H9 (cell line): ENCODE results near the gene TXNDC5. TPM values are rescaled to one million over a fixed set of nuclear protein-coding genes. Genes with fewer than 3 reads are reported as not detected.

Source experiments
- DNase-seq: peaks from one replicate; pipeline ENCODE4 v3.0.0-alpha.2; 2017
- H2AFZ ChIP-seq: one replicate; pipeline ENCODE4 v1.6.1; 2013; ENCODE audit warnings: mild to moderate bottlenecking, low read length, control low read depth, moderate library complexity
- H2AK5ac ChIP-seq: 2 replicates; pipeline ENCODE4 v1.6.1; 2013; ENCODE audit warnings: low read length, control low read depth, mixed read lengths; ENCODE audit not compliant: insufficient read length
- H2BK120ac ChIP-seq: one replicate; pipeline ENCODE4 v1.6.1; 2013; ENCODE audit warnings: low read depth, mild to moderate bottlenecking, low read length, control low read depth, inconsistent platforms; ENCODE audit not compliant: poor library complexity, severe bottlenecking
- H2BK12ac ChIP-seq: 2 replicates; pipeline ENCODE4 v1.6.1; 2013; ENCODE audit warnings: low read length, control low read depth, mixed read lengths, low read depth; ENCODE audit not compliant: insufficient read length
- H2BK15ac ChIP-seq: 2 replicates; pipeline ENCODE4 v1.6.1; 2013; ENCODE audit warnings: low read depth, low read length, control low read depth
- H2BK20ac ChIP-seq: one replicate; pipeline ENCODE4 v1.6.1; 2013; ENCODE audit warnings: low read depth, mild to moderate bottlenecking, low read length, control low read depth, inconsistent platforms; ENCODE audit not compliant: poor library complexity, severe bottlenecking
- H2BK5ac ChIP-seq: 2 replicates; pipeline ENCODE4 v1.6.1; 2013; ENCODE audit warnings: low read length, control low read depth, mixed read lengths; ENCODE audit not compliant: insufficient read length
- H3K14ac ChIP-seq: 2 replicates; pipeline ENCODE4 v1.6.1; 2013; ENCODE audit warnings: low read length, control low read depth; ENCODE audit not compliant: insufficient read depth
- H3K18ac ChIP-seq: 2 replicates; pipeline ENCODE4 v1.6.1; 2013; ENCODE audit warnings: low read depth, mild to moderate bottlenecking, mixed read lengths, low read length, control low read depth; ENCODE audit not compliant: insufficient read length
- H3K23ac ChIP-seq: 2 replicates; pipeline ENCODE4 v1.6.1; 2013; ENCODE audit warnings: low read length, control low read depth, mixed read lengths, low read depth; ENCODE audit not compliant: insufficient read length
- H3K23me2 ChIP-seq: 2 replicates; pipeline ENCODE4 v1.6.1; 2013; ENCODE audit warnings: low read depth, mild to moderate bottlenecking, mixed read lengths, low read length, control low read depth; ENCODE audit not compliant: insufficient read length, poor library complexity, severe bottlenecking
- H3K27ac ChIP-seq: 2 replicates; pipeline ENCODE4 v1.5.1; 2013; ENCODE audit warnings: low read length, control low read depth, mixed read lengths, low read depth; ENCODE audit not compliant: insufficient read length
- H3K27me3 ChIP-seq: 2 replicates; pipeline ENCODE4 v1.6.1; 2013; ENCODE audit warnings: low read length, control low read depth, inconsistent platforms; ENCODE audit not compliant: insufficient read depth
- H3K4ac ChIP-seq: 2 replicates; pipeline ENCODE4 v1.6.1; 2013; ENCODE audit warnings: low read depth, mild to moderate bottlenecking, control low read depth, inconsistent platforms, low read length, moderate library complexity
- H3K4me1 ChIP-seq: 2 replicates; pipeline ENCODE4 v1.6.1; 2013; ENCODE audit warnings: low read length, control low read depth, inconsistent platforms; ENCODE audit not compliant: insufficient read depth
- H3K4me2 ChIP-seq: 2 replicates; pipeline ENCODE4 v1.6.1; 2013; ENCODE audit warnings: low read length, control low read depth, mixed read lengths; ENCODE audit not compliant: insufficient read length, insufficient read depth
- H3K56ac ChIP-seq: 2 replicates; pipeline ENCODE4 v1.6.1; 2013; ENCODE audit warnings: low read depth, mild to moderate bottlenecking, mixed read lengths, low read length, control low read depth; ENCODE audit not compliant: insufficient read length
- H3K79me1 ChIP-seq: 2 replicates; pipeline ENCODE4 v1.6.1; 2013; ENCODE audit warnings: low read depth, mild to moderate bottlenecking, moderate library complexity, low read length, control low read depth, inconsistent platforms; ENCODE audit not compliant: insufficient read depth, poor library complexity, severe bottlenecking
- H3K79me2 ChIP-seq: 2 replicates; pipeline ENCODE4 v1.6.1; 2013; ENCODE audit warnings: low read length, control low read depth, inconsistent platforms; ENCODE audit not compliant: insufficient read depth
- H3K9ac ChIP-seq: 2 replicates; pipeline ENCODE4 v1.6.1; 2013; ENCODE audit warnings: low read length, control low read depth, mixed read lengths; ENCODE audit not compliant: insufficient read length; ENCODE audit errors: extremely low read depth
- H3K9me3 ChIP-seq: one replicate; pipeline ENCODE4 v1.6.1; 2013; ENCODE audit warnings: low read depth, low read length, inconsistent platforms; ENCODE audit not compliant: control insufficient read depth
- H3T11ph ChIP-seq: one replicate; pipeline ENCODE4 v1.6.1; 2013; ENCODE audit warnings: mild to moderate bottlenecking, low read length, control low read depth, inconsistent platforms
- H4K20me1 ChIP-seq: one replicate; pipeline ENCODE4 v1.6.1; 2013; ENCODE audit not compliant: control insufficient read depth, insufficient read length, insufficient read depth
- H4K5ac ChIP-seq: 2 replicates; pipeline ENCODE4 v1.6.1; 2013; ENCODE audit warnings: low read depth, mild to moderate bottlenecking, mixed read lengths, low read length, control low read depth; ENCODE audit not compliant: insufficient read length
- H4K8ac ChIP-seq: replicated peaks from 2 replicates; pipeline ENCODE4 v1.6.1; 2013; ENCODE audit warnings: low read length, control low read depth, mixed read lengths, low read depth; ENCODE audit not compliant: insufficient read length
- H4K91ac ChIP-seq: 2 replicates; pipeline ENCODE4 v1.6.1; 2013; ENCODE audit warnings: low read depth, mild to moderate bottlenecking, moderate library complexity, mixed read lengths, low read length, control low read depth; ENCODE audit not compliant: insufficient read length
- H3K27ac Mint-ChIP-seq, 3 experiments: 2 replicates in 2 of 3; 3 replicates in 1 of 3; pipeline ENCODE4 v1.8.0; 2020 to 2021; ENCODE audit warnings: mixed read lengths in 3 of 3, mild to moderate bottlenecking in 1 of 3, moderate library complexity in 1 of 3
- H3K27me3 Mint-ChIP-seq: 2 replicates; pipeline ENCODE4 v1.8.0; 2021; ENCODE audit warnings: low read depth, mild to moderate bottlenecking, moderate library complexity, mixed read lengths
- H3K36me3 Mint-ChIP-seq, 3 experiments: 2 replicates in 2 of 3; 3 replicates in 1 of 3; pipeline ENCODE4 v1.8.0; 2020 to 2021; ENCODE audit warnings: low read depth in 3 of 3, mixed read lengths in 3 of 3; ENCODE audit not compliant: insufficient read depth in 1 of 3
- H3K4me1 Mint-ChIP-seq, 2 experiments: 2 replicates each; pipeline ENCODE4 v1.8.0; 2020; ENCODE audit warnings: mixed read lengths in 2 of 2
- H3K4me3 Mint-ChIP-seq, 2 experiments: 2 replicates in 1 of 2; 3 replicates in 1 of 2; pipeline ENCODE4 v1.8.0; 2020 to 2021; ENCODE audit warnings: mild to moderate bottlenecking in 2 of 2, mixed read lengths in 2 of 2, moderate library complexity in 1 of 2
- H3K9me3 Mint-ChIP-seq, 2 experiments: 2 replicates in 1 of 2; 3 replicates in 1 of 2; pipeline ENCODE4 v1.8.0; 2020; ENCODE audit warnings: mild to moderate bottlenecking in 2 of 2, mixed read lengths in 2 of 2, moderate library complexity in 1 of 2
- CTCF ChIP-seq: fragments of 200-600 bp; sonication (generic); conservative IDR thresholded peaks from 3 replicates; pipeline ENCODE4 v1.8.0; 2021; ENCODE audit warnings: antibody characterized with exemption, mild to moderate bottlenecking
- WGBS: extraction: QIAGEN DNeasy Blood & Tissue Kit; methylation state at CpG from one replicate; pipeline ENCODE4 v1.1.7; 2013; ENCODE audit warnings: missing lambda C conversion rate, low lambda C conversion rate, mixed read lengths; ENCODE audit not compliant: insufficient read length; ENCODE audit errors: extremely low coverage; 5-methylcytosine and 5-hydroxymethylcytosine counted together
- total RNA-seq: library from RNA; stranded (reverse); gene quantifications from 2 replicates; pipeline ENCODE4 v1.2.1, GENCODE V29; 2021

Gene TXNDC5
- total RNA-seq, 1 experiment from 2014 or later = 130 TPM

- Histone ChIP-seq H3K79me1 (no peaks in the 10 kb centered on the region), H3K9me3 (no peaks in the 10 kb centered on the region), H3K23ac (no peak overlapping the region), H3K56ac (no peak overlapping the region), H3K18ac (no peak overlapping the region), H4K20me1 (no peaks in the 10 kb centered on the region), H3K27me3 (no peaks in the 10 kb centered on the region; the same call in 1 of the 2 replicates), H2BK12ac (no peak overlapping the region), H4K5ac (no peak overlapping the region), H3K23me2 (peaks cover 4% of the 10 kb centered on the region), H2AK5ac (no peak overlapping the region), H4K91ac (no peak overlapping the region), H2BK5ac (no peak overlapping the region), H3K9ac (no peak overlapping the region), H3K79me2 (no peaks in the 10 kb centered on the region), H2BK20ac (no peak overlapping the region), H3T11ph (no peak overlapping the region), H4K8ac (no peak overlapping the region), H3K14ac (no peak overlapping the region; the same call in 1 of the 2 replicates), H3K4me1 (no peaks in the 10 kb centered on the region), H3K27ac (no peak overlapping the region), H2BK120ac (no peak overlapping the region), H3K4me2 (no peak overlapping the region), H3K4ac (no peak overlapping the region), H2BK15ac (no peak overlapping the region), H2AFZ (no peak overlapping the region)
- Mint-ChIP-seq H3K9me3 (no peaks in the 10 kb centered on the region), H3K4me1 (peaks cover 0 to 2% of the 10 kb centered on the region in 2 experiments; a peak in 1 of 4 replicates), H3K4me3 (no peak overlapping the region), H3K27me3 (no peaks in the 10 kb centered on the region; the same call in 1 of the 2 replicates), H3K36me3 (no peaks in the 10 kb centered on the region), H3K27ac (no peak overlapping the region)
- DNase-seq = no peak
- no CpG with 5 or more reads among the region's 11 CpGs for WGBS
- no peak for TF ChIP-seq CTCF
Measured at GRCh38 chr6:7914991-7915789, 4.6 kb upstream of the TXNDC5 start.
